Motor neuron (in vitro differentiated cells): ENCODE data around the gene NDUFAF8. TPM values are rescaled to one million over a fixed set of nuclear protein-coding genes. Genes with fewer than 3 reads are reported as not detected.
A peak's percentile ranks its signal among the peaks of the same experiment; 100 is the strongest.

Source experiments
- ATAC-seq, 8 experiments: fragments of 200-7000 bp; cut with Tn5 transposase; replicated peaks in 6 of 8; 2 replicates each; pipeline ENCODE4 v1.8.0; 2021; ENCODE audit warnings: mild to moderate bottlenecking in 8 of 8, moderate library complexity in 8 of 8
- H3K27ac ChIP-seq, 2 donors: fragments of 250-450 bp; sonication (Bioruptor Pico); 2 replicates each; pipeline ENCODE4 v1.9.0; 2021; ENCODE audit warnings: antibody characterized with exemption in 2 of 2, mild to moderate bottlenecking in 2 of 2, moderate library complexity in 1 of 2
- H3K4me1 ChIP-seq, 2 donors: fragments of 250-450 bp; sonication (Bioruptor Pico); replicated peaks in 1 of 2; 2 replicates each; pipeline ENCODE4 v1.6.1; 2021; ENCODE audit warnings: antibody characterized with exemption in 2 of 2, mild to moderate bottlenecking in 2 of 2, moderate library complexity in 1 of 2
- H3K4me3 ChIP-seq, 5 donors: fragments of 250-450 bp; sonication (Bioruptor Pico); 2 replicates each; pipeline ENCODE4 v1.9.0; 2021; ENCODE audit warnings: antibody characterized with exemption in 5 of 5, mild to moderate bottlenecking in 5 of 5, moderate library complexity in 4 of 5
- WGBS, 10 experiments: fragments of 450-650 bp; shearing (Covaris generic); methylation state at CpG; one replicate each; pipeline ENCODE4 v1.0.0; 2022; 5-methylcytosine and 5-hydroxymethylcytosine counted together
- in situ Hi-C, 9 experiments: fragments of 400-800 bp; cut with MboI; loops; one replicate each; pipeline ENCODE4 v1.15.0; 2021; ENCODE audit warnings: low sequenced_read_pairs in 9 of 9, low pct_unique_long_range_greater_than_20kb in 2 of 9; ENCODE audit not compliant: unreplicated experiment in 9 of 9
- total RNA-seq, 8 experiments: library from RNA; unstranded; fragments of 300-600 nt; gene quantifications; 2 replicates each; pipeline versions ENCODE4 v1.2.3 to v1.2.4, GENCODE V29; 2022

The NDUFAF8 gene
- total RNA-seq, 8 experiments from 2014 or later: 23.9 to 200 (median 94.8) TPM

- in situ Hi-C loops: no loop called here
- no peak for ATAC-seq
- 87 to 100% (median 93%) methylated on average over 1 to 6 of the region's 12 CpGs; no CpG with 5 or more reads in 7 of the 10 experiments for WGBS, 10 experiments
- H3K27ac ChIP-seq: no peak overlapping the region
- no peak overlapping the region for H3K4me3 ChIP-seq
- H3K4me1 ChIP-seq: no peaks in the 10 kb centered on the region
These were observed 32.5 kb upstream of the NDUFAF8 start for GRCh38 chr17:81206657-81207056.

GRCh38 chr17:81207610-81208581 is 31.2 kb upstream of the NDUFAF8 start:
- in situ Hi-C loops: no loop called here
- H3K4me1 ChIP-seq: no peaks in the 10 kb centered on the region
- peak in 1 of 8 experiments; percentile 12 for ATAC-seq
- no peak overlapping the region for H3K27ac ChIP-seq
- H3K4me3 ChIP-seq: no peak overlapping the region
- WGBS, 10 experiments: 88 to 100% (median 96%) methylated on average over 3 to 6 of the region's 21 CpGs; no CpG with 5 or more reads in 6 of the 10 experiments

- 80 to 100% methylated on average over 1 to 3 of the region's 10 CpGs; no CpG with 5 or more reads in 8 of the 10 experiments for WGBS, 10 experiments
- ATAC-seq: no peak
- H3K4me3 ChIP-seq: no peak overlapping the region
- in situ Hi-C loops: no loop called here
- no peak overlapping the region for H3K27ac ChIP-seq
- no peaks in the 10 kb centered on the region for H3K4me1 ChIP-seq
These were observed 30.5 kb upstream of the NDUFAF8 start for GRCh38 chr17:81208651-81209050.

GRCh38 chr17:81209141-81209540 is 30.0 kb upstream of the NDUFAF8 start:
- no peaks in the 10 kb centered on the region for H3K4me1 ChIP-seq
- WGBS, 10 experiments: 100% methylated on average over 1 of the region's 16 CpGs; no CpG with 5 or more reads in 9 of the 10 experiments
- H3K4me3 ChIP-seq: no peak overlapping the region
- H3K27ac ChIP-seq: no peak overlapping the region
- no peak for ATAC-seq
- in situ Hi-C loops: no loop called here

- H3K4me3 ChIP-seq: no peak overlapping the region
- peak in 1 of 8 experiments; percentile 47 for ATAC-seq
- no peak overlapping the region for H3K27ac ChIP-seq
- no peaks in the 10 kb centered on the region for H3K4me1 ChIP-seq
- 33 to 100% (median 90%) methylated on average over 1 to 7 of the region's 10 CpGs; no CpG with 5 or more reads in 3 of the 10 experiments for WGBS, 10 experiments
- in situ Hi-C loops: no loop called here
These were observed 28.7 kb upstream of the NDUFAF8 start for GRCh38 chr17:81210466-81210865.

GRCh38 chr17:81210868-81211267 is 28.2 kb upstream of the NDUFAF8 start:
- in situ Hi-C loops: no loop called here
- peak in 3 of 8 experiments; percentile 37 to 67 (median 64) for ATAC-seq
- Histone ChIP-seq H3K4me3 (no peak overlapping the region), H3K27ac (no peak overlapping the region), H3K4me1 (no peaks in the 10 kb centered on the region)
- WGBS, 10 experiments: 56 to 87% (median 79%) methylated on average over 1 to 11 of the region's 14 CpGs; no CpG with 5 or more reads in 2 of the 10 experiments

- peak in 1 of 8 experiments; percentile 11 for ATAC-seq
- in situ Hi-C loops: no loop called here
- Histone ChIP-seq H3K4me3 (no peak overlapping the region), H3K4me1 (no peaks in the 10 kb centered on the region), H3K27ac (no peak overlapping the region)
- 68 to 100% (median 85%) methylated on average over 1 to 4 of the region's 9 CpGs; no CpG with 5 or more reads in 6 of the 10 experiments for WGBS, 10 experiments
These were observed 26.8 kb upstream of the NDUFAF8 start for GRCh38 chr17:81212365-81212764.

- in situ Hi-C loops: no loop called here
- Histone ChIP-seq H3K4me1 (no peaks in the 10 kb centered on the region), H3K4me3 (no peak overlapping the region), H3K27ac (no peak overlapping the region)
- peak in 3 of 8 experiments; percentile 66 to 85 (median 82) for ATAC-seq
- 0 to 100% (median 86%) methylated on average over 1 to 8 of the region's 8 CpGs; no CpG with 5 or more reads in 1 of the 10 experiments for WGBS, 10 experiments
These were observed 25.1 kb upstream of the NDUFAF8 start for GRCh38 chr17:81213978-81214377.

GRCh38 chr17:81217491-81217890 is 21.6 kb upstream of the NDUFAF8 start:
- WGBS, 10 experiments: 88% methylated on average over 3 of the region's 18 CpGs; no CpG with 5 or more reads in 9 of the 10 experiments
- no peak for ATAC-seq
- in situ Hi-C loops: no loop called here
- no peak overlapping the region for H3K27ac ChIP-seq
- no peak overlapping the region for H3K4me3 ChIP-seq
- H3K4me1 ChIP-seq: peaks cover 9 to 10% of the 10 kb centered on the region in 2 donors

GRCh38 chr17:81218459-81218858 is 20.7 kb upstream of the NDUFAF8 start:
- Histone ChIP-seq H3K4me3 (no peak overlapping the region), H3K4me1 (peaks cover 10 to 11% of the 10 kb centered on the region in 2 donors), H3K27ac (no peak overlapping the region)
- no peak for ATAC-seq
- 80 to 98% (median 90%) methylated on average over 1 to 11 of the region's 13 CpGs; no CpG with 5 or more reads in 6 of the 10 experiments for WGBS, 10 experiments
- in situ Hi-C loops: no loop called here

- no peak for ATAC-seq
- in situ Hi-C loops: no loop called here
- 95 to 96% methylated on average over 4 to 5 of the region's 11 CpGs; no CpG with 5 or more reads in 8 of the 10 experiments for whole genome bisulfite sequencing, 10 experiments
- Histone ChIP-seq H3K27ac (no peak overlapping the region), H3K4me1 (peaks cover 14 to 15% of the 10 kb centered on the region in 2 donors), H3K4me3 (no peak overlapping the region)
These were observed 20.1 kb upstream of the NDUFAF8 start for GRCh38 chr17:81218991-81219390.

- no peak for ATAC-seq
- no peak overlapping the region for H3K27ac ChIP-seq
- WGBS, 10 experiments: 80 to 100% (median 94%) methylated on average over 1 to 6 of the region's 24 CpGs; no CpG with 5 or more reads in 4 of the 10 experiments
- in situ Hi-C loops: no loop called here
- no peak overlapping the region for H3K4me3 ChIP-seq
- H3K4me1 ChIP-seq: peaks cover 14 to 15% of the 10 kb centered on the region in 2 donors
These were observed 19.5 kb upstream of the NDUFAF8 start for GRCh38 chr17:81219476-81220180.

GRCh38 chr17:81221371-81221841 is 17.7 kb upstream of the NDUFAF8 start:
- 0 to 75% (median 25%) methylated on average over 1 to 5 of the region's 11 CpGs; no CpG with 5 or more reads in 4 of the 10 experiments for WGBS, 10 experiments
- no peak for ATAC-seq
- Histone ChIP-seq H3K4me3 (peak overlapping the region; percentile 65 to 96 (median 92)), H3K27ac (no peak overlapping the region), H3K4me1 (peaks cover 14 to 15% of the 10 kb centered on the region in 2 donors)
- in situ Hi-C loops: no loop called here
